H9 (cell line): ENCODE measurements around the gene LRRC8E. TPM values are rescaled to one million over a fixed set of nuclear protein-coding genes. Genes with fewer than 3 reads are reported as not detected.

Experiments used
- DNase-seq: peaks from one replicate; pipeline ENCODE4 v3.0.0-alpha.2; 2017
- H2AFZ ChIP-seq: one replicate; pipeline ENCODE4 v1.6.1; 2013; ENCODE audit warnings: mild to moderate bottlenecking, low read length, control low read depth, moderate library complexity
- H2AK5ac ChIP-seq: 2 replicates; pipeline ENCODE4 v1.6.1; 2013; ENCODE audit warnings: low read length, control low read depth, mixed read lengths; ENCODE audit not compliant: insufficient read length
- H2BK120ac ChIP-seq: one replicate; pipeline ENCODE4 v1.6.1; 2013; ENCODE audit warnings: low read depth, mild to moderate bottlenecking, low read length, control low read depth, inconsistent platforms; ENCODE audit not compliant: poor library complexity, severe bottlenecking
- H2BK12ac ChIP-seq: 2 replicates; pipeline ENCODE4 v1.6.1; 2013; ENCODE audit warnings: low read length, control low read depth, mixed read lengths, low read depth; ENCODE audit not compliant: insufficient read length
- H2BK15ac ChIP-seq: 2 replicates; pipeline ENCODE4 v1.6.1; 2013; ENCODE audit warnings: low read depth, low read length, control low read depth
- H2BK20ac ChIP-seq: one replicate; pipeline ENCODE4 v1.6.1; 2013; ENCODE audit warnings: low read depth, mild to moderate bottlenecking, low read length, control low read depth, inconsistent platforms; ENCODE audit not compliant: poor library complexity, severe bottlenecking
- H2BK5ac ChIP-seq: 2 replicates; pipeline ENCODE4 v1.6.1; 2013; ENCODE audit warnings: low read length, control low read depth, mixed read lengths; ENCODE audit not compliant: insufficient read length
- H3K14ac ChIP-seq: 2 replicates; pipeline ENCODE4 v1.6.1; 2013; ENCODE audit warnings: low read length, control low read depth; ENCODE audit not compliant: insufficient read depth
- H3K18ac ChIP-seq: 2 replicates; pipeline ENCODE4 v1.6.1; 2013; ENCODE audit warnings: low read depth, mild to moderate bottlenecking, mixed read lengths, low read length, control low read depth; ENCODE audit not compliant: insufficient read length
- H3K23ac ChIP-seq: 2 replicates; pipeline ENCODE4 v1.6.1; 2013; ENCODE audit warnings: low read length, control low read depth, mixed read lengths, low read depth; ENCODE audit not compliant: insufficient read length
- H3K23me2 ChIP-seq: 2 replicates; pipeline ENCODE4 v1.6.1; 2013; ENCODE audit warnings: low read depth, mild to moderate bottlenecking, mixed read lengths, low read length, control low read depth; ENCODE audit not compliant: insufficient read length, poor library complexity, severe bottlenecking
- H3K27ac ChIP-seq: 2 replicates; pipeline ENCODE4 v1.5.1; 2013; ENCODE audit warnings: low read length, control low read depth, mixed read lengths, low read depth; ENCODE audit not compliant: insufficient read length
- H3K27me3 ChIP-seq: 2 replicates; pipeline ENCODE4 v1.6.1; 2013; ENCODE audit warnings: low read length, control low read depth, inconsistent platforms; ENCODE audit not compliant: insufficient read depth
- H3K4ac ChIP-seq: 2 replicates; pipeline ENCODE4 v1.6.1; 2013; ENCODE audit warnings: low read depth, mild to moderate bottlenecking, control low read depth, inconsistent platforms, low read length, moderate library complexity
- H3K4me1 ChIP-seq: 2 replicates; pipeline ENCODE4 v1.6.1; 2013; ENCODE audit warnings: low read length, control low read depth, inconsistent platforms; ENCODE audit not compliant: insufficient read depth
- H3K4me2 ChIP-seq: 2 replicates; pipeline ENCODE4 v1.6.1; 2013; ENCODE audit warnings: low read length, control low read depth, mixed read lengths; ENCODE audit not compliant: insufficient read length, insufficient read depth
- H3K56ac ChIP-seq: 2 replicates; pipeline ENCODE4 v1.6.1; 2013; ENCODE audit warnings: low read depth, mild to moderate bottlenecking, mixed read lengths, low read length, control low read depth; ENCODE audit not compliant: insufficient read length
- H3K79me1 ChIP-seq: 2 replicates; pipeline ENCODE4 v1.6.1; 2013; ENCODE audit warnings: low read depth, mild to moderate bottlenecking, moderate library complexity, low read length, control low read depth, inconsistent platforms; ENCODE audit not compliant: insufficient read depth, poor library complexity, severe bottlenecking
- H3K79me2 ChIP-seq: 2 replicates; pipeline ENCODE4 v1.6.1; 2013; ENCODE audit warnings: low read length, control low read depth, inconsistent platforms; ENCODE audit not compliant: insufficient read depth
- H3K9ac ChIP-seq: 2 replicates; pipeline ENCODE4 v1.6.1; 2013; ENCODE audit warnings: low read length, control low read depth, mixed read lengths; ENCODE audit not compliant: insufficient read length; ENCODE audit errors: extremely low read depth
- H3K9me3 ChIP-seq: one replicate; pipeline ENCODE4 v1.6.1; 2013; ENCODE audit warnings: low read depth, low read length, inconsistent platforms; ENCODE audit not compliant: control insufficient read depth
- H3T11ph ChIP-seq: one replicate; pipeline ENCODE4 v1.6.1; 2013; ENCODE audit warnings: mild to moderate bottlenecking, low read length, control low read depth, inconsistent platforms
- H4K20me1 ChIP-seq: one replicate; pipeline ENCODE4 v1.6.1; 2013; ENCODE audit not compliant: control insufficient read depth, insufficient read length, insufficient read depth
- H4K5ac ChIP-seq: 2 replicates; pipeline ENCODE4 v1.6.1; 2013; ENCODE audit warnings: low read depth, mild to moderate bottlenecking, mixed read lengths, low read length, control low read depth; ENCODE audit not compliant: insufficient read length
- H4K8ac ChIP-seq: replicated peaks from 2 replicates; pipeline ENCODE4 v1.6.1; 2013; ENCODE audit warnings: low read length, control low read depth, mixed read lengths, low read depth; ENCODE audit not compliant: insufficient read length
- H4K91ac ChIP-seq: 2 replicates; pipeline ENCODE4 v1.6.1; 2013; ENCODE audit warnings: low read depth, mild to moderate bottlenecking, moderate library complexity, mixed read lengths, low read length, control low read depth; ENCODE audit not compliant: insufficient read length
- H3K27ac Mint-ChIP-seq, 3 experiments: 2 replicates in 2 of 3; 3 replicates in 1 of 3; pipeline ENCODE4 v1.8.0; 2020 to 2021; ENCODE audit warnings: mixed read lengths in 3 of 3, mild to moderate bottlenecking in 1 of 3, moderate library complexity in 1 of 3
- H3K27me3 Mint-ChIP-seq: 2 replicates; pipeline ENCODE4 v1.8.0; 2021; ENCODE audit warnings: low read depth, mild to moderate bottlenecking, moderate library complexity, mixed read lengths
- H3K36me3 Mint-ChIP-seq, 3 experiments: 2 replicates in 2 of 3; 3 replicates in 1 of 3; pipeline ENCODE4 v1.8.0; 2020 to 2021; ENCODE audit warnings: low read depth in 3 of 3, mixed read lengths in 3 of 3; ENCODE audit not compliant: insufficient read depth in 1 of 3
- H3K4me1 Mint-ChIP-seq, 2 experiments: 2 replicates each; pipeline ENCODE4 v1.8.0; 2020; ENCODE audit warnings: mixed read lengths in 2 of 2
- H3K4me3 Mint-ChIP-seq, 2 experiments: 2 replicates in 1 of 2; 3 replicates in 1 of 2; pipeline ENCODE4 v1.8.0; 2020 to 2021; ENCODE audit warnings: mild to moderate bottlenecking in 2 of 2, mixed read lengths in 2 of 2, moderate library complexity in 1 of 2
- H3K9me3 Mint-ChIP-seq, 2 experiments: 2 replicates in 1 of 2; 3 replicates in 1 of 2; pipeline ENCODE4 v1.8.0; 2020; ENCODE audit warnings: mild to moderate bottlenecking in 2 of 2, mixed read lengths in 2 of 2, moderate library complexity in 1 of 2
- CTCF ChIP-seq: fragments of 200-600 bp; sonication (generic); conservative IDR thresholded peaks from 3 replicates; pipeline ENCODE4 v1.8.0; 2021; ENCODE audit warnings: antibody characterized with exemption, mild to moderate bottlenecking
- WGBS: extraction: QIAGEN DNeasy Blood & Tissue Kit; methylation state at CpG from one replicate; pipeline ENCODE4 v1.1.7; 2013; ENCODE audit warnings: missing lambda C conversion rate, low lambda C conversion rate, mixed read lengths; ENCODE audit not compliant: insufficient read length; ENCODE audit errors: extremely low coverage; 5-methylcytosine and 5-hydroxymethylcytosine counted together
- total RNA-seq: library from RNA; stranded (reverse); gene quantifications from 2 replicates; pipeline ENCODE4 v1.2.1, GENCODE V29; 2021

The LRRC8E gene
- total RNA-seq, 1 experiment from 2014 or later = 4.8 TPM

- no CpG with 5 or more reads among the region's 12 CpGs for WGBS
- Histone ChIP-seq H3K18ac (no peak within 1 kb of the TSS), H3K27me3 (peaks cover 16% of the 10 kb centered on the region; the same call in 1 of the 2 replicates), H3K9ac (no peak within 1 kb of the TSS), H2BK20ac (no peak within 1 kb of the TSS), H2BK15ac (no peak within 1 kb of the TSS), H3K14ac (no peak within 1 kb of the TSS), H3K79me2 (no peaks in the 10 kb centered on the region), H2AK5ac (no peak within 1 kb of the TSS), H3K23ac (no peak within 1 kb of the TSS), H4K20me1 (no peaks in the 10 kb centered on the region), H3K27ac (no peak within 1 kb of the TSS), H2AFZ (no peak within 1 kb of the TSS), H3K4me2 (peak within 1 kb of the TSS; percentile 3), H2BK5ac (no peak within 1 kb of the TSS), H4K91ac (no peak within 1 kb of the TSS), H3T11ph (no peak within 1 kb of the TSS), H3K23me2 (peaks cover 13% of the 10 kb centered on the region), H3K9me3 (no peaks in the 10 kb centered on the region), H3K4ac (no peak within 1 kb of the TSS), H2BK12ac (no peak within 1 kb of the TSS), H3K4me1 (no peaks in the 10 kb centered on the region), H4K8ac (no peak within 1 kb of the TSS), H4K5ac (no peak within 1 kb of the TSS), H3K56ac (no peak within 1 kb of the TSS), H3K79me1 (no peaks in the 10 kb centered on the region), H2BK120ac (no peak within 1 kb of the TSS)
- no peak for TF ChIP-seq CTCF
- Mint-ChIP-seq H3K36me3 (peaks cover 15 to 28% (median 24%) of the 10 kb centered on the region in 3 experiments; a peak in 6 of 7 replicates), H3K4me1 (peaks cover 13 to 20% of the 10 kb centered on the region in 2 experiments), H3K9me3 (no peaks in the 10 kb centered on the region; a peak in 1 of 5 replicates), H3K27ac (no peak within 1 kb of the TSS), H3K4me3 (peak within 1 kb of the TSS; percentile 53 to 91), H3K27me3 (peaks cover 52% of the 10 kb centered on the region)
- no peak for DNase-seq
These were observed 26.3 kb downstream of the LRRC8E start, which contains the start of gene TGFBR3L for GRCh38 chr19:7914598-7915045. Gene TGFBR3L, plus strand, starts transcription at chr19:7914830.
